ENCODE data around the gene SYPL1. TPM values are rescaled to one million over a fixed set of nuclear protein-coding genes. Genes with fewer than 3 reads are reported as not detected.

SYPL1 gene
- total and polyA plus RNA-seq, 2 donors (not counting 3 experiments of a cell fraction or from before 2014, with no cell fraction given): 59.8 to 67.1 TPM

DNA sequence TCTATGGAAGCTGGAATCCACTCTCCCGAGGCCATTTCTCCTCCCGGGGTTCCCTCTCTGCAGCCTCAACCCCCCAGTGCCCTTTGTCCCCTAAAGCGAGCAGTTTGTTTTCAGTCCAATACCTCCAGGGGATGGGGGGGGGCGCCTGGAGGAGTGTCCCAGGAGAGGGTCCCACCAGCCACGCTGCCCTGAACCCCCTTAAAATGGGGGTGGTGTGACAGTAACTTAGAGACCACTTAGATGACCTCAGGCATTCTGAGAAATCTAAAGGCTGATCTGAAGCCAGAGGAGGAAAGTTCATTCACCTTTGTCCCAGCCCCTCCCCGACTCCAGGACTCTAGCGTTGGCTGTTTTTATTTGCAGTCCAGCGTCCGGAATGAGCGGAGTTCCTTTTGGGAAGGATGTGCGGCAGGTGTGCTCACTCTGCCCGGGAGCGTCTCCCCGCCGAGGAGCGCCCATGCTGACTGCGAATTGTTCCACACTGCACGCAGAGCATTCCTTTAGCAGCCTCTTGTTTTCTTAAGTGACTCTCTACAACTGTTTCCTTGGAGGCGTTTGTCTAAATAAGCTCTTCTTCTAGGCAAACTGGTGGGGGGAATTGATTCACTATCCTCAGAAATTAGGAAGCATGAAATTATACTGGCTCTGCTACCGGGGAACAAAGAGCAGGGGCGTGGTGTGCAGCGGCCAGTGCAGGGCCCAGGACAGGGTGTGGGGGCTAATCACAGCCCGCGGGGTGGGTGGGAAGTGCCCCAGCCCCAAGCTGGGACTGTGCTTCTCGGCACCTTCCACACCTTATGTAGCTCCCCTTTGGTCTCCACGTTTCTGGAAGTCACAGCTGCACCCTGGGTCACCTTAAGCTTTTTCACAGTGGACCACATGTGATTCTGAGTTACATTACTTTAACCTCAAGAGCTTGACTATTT, 46.3 kb downstream of the SYPL1 start:
- no peaks in the 10 kb centered on the region for H3K79me2 ChIP-seq (ENCODE audit: control insufficient read depth, insufficient read depth, low read length)
- intact Hi-C loops (cut with micrococcal nuclease): loop anchor here (2.0 kb wide), 1 partner anchor 47 kb away; the partner anchor contains the start of gene SYPL1
- H3K4me3 ChIP-seq (replicated peaks in 1 of 3; ENCODE audit: insufficient read depth in 1 of 3, low read depth in 1 of 3, low read length in 3 of 3): no peak overlapping the region
- peaks cover 17% of the 10 kb centered on the region for H3K4me1 ChIP-seq (ENCODE audit: control insufficient read depth, extremely low read depth, insufficient read depth, low read length)
- ChIA-PET CTCF (interaction anchor here (0.9 to 4.2 kb wide), 4 partner anchors 46 to 101 kb away, joined by 3 to 25 read pairs (median 4); partner anchors contain the start of gene SYPL1), POLR2A (interaction anchor here (0.7 kb wide), 1 partner anchor 15 kb away, joined by 3 read pairs; no protein-coding TSS in a partner anchor)
- dilution Hi-C loops (cut with MboI; ENCODE audit: extremely low pct_ligation_motif_present, low sequenced_read_pairs): loop anchor here (25.0 kb wide), 1 partner anchor 96 kb away; no protein-coding TSS in a partner anchor
- H3K9ac ChIP-seq (replicated peaks; ENCODE audit: extremely low read depth, insufficient read depth, low read length): no peak overlapping the region
- no peaks in the 10 kb centered on the region for H3K9me1 ChIP-seq (replicated peaks; ENCODE audit: control insufficient read depth, extremely low read depth, insufficient read depth, low read length)
- DNase-seq (ENCODE audit: low read depth, low spot score) (no peak), FAIRE-seq (peak; percentile 44)
- no peaks in the 10 kb centered on the region for H3K36me3 ChIP-seq (ENCODE audit: control insufficient read depth in 2 of 2, extremely low read depth in 1 of 2, insufficient read depth in 2 of 2, low read length in 2 of 2)
- TF ChIP-seq EZH2 (IDR thresholded peaks at IDR 0.05; ENCODE audit: borderline replicate concordance, low read depth, low read length, severe bottlenecking) (no peak), GATA2 (IDR thresholded peaks at IDR 0.05; ENCODE audit: insufficient read depth, insufficient read length, low read depth, low read length) (no peak), FOS (IDR thresholded peaks at IDR 0.05; ENCODE audit: borderline replicate concordance, insufficient read depth, low read length) (no peak), POLR2A (IDR thresholded peaks at IDR 0.05; ENCODE audit: low read depth, low read length) (no peak), POLR2AphosphoS5 (IDR thresholded peaks at IDR 0.05; ENCODE audit: insufficient read depth, low read depth, low read length) (no peak), MYC (IDR thresholded peaks at IDR 0.05; ENCODE audit: low read depth, low read length) (no peak), JUN (IDR thresholded peaks at IDR 0.05; ENCODE audit: borderline replicate concordance, insufficient read depth, insufficient read length, low read depth) (no peak)
- TF ChIP-seq, protein P1, sequence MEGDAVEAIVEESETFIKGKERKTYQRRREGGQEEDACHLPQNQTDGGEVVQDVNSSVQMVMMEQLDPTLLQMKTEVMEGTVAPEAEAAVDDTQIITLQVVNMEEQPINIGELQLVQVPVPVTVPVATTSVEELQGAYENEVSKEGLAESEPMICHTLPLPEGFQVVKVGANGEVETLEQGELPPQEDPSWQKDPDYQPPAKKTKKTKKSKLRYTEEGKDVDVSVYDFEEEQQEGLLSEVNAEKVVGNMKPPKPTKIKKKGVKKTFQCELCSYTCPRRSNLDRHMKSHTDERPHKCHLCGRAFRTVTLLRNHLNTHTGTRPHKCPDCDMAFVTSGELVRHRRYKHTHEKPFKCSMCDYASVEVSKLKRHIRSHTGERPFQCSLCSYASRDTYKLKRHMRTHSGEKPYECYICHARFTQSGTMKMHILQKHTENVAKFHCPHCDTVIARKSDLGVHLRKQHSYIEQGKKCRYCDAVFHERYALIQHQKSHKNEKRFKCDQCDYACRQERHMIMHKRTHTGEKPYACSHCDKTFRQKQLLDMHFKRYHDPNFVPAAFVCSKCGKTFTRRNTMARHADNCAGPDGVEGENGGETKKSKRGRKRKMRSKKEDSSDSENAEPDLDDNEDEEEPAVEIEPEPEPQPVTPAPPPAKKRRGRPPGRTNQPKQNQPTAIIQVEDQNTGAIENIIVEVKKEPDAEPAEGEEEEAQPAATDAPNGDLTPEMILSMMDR (IDR thresholded peaks at IDR 0.05; ENCODE audit: extremely low read depth in 1 of 2, insufficient read depth in 1 of 2, low read depth in 1 of 2, low read length in 2 of 2): no peak
- TF ChIP-seq, protein P2, sequence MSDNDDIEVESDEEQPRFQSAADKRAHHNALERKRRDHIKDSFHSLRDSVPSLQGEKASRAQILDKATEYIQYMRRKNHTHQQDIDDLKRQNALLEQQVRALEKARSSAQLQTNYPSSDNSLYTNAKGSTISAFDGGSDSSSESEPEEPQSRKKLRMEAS (IDR thresholded peaks at IDR 0.05; ENCODE audit: insufficient read depth, insufficient read length): no peak
- H3K9me3 ChIP-seq (replicated peaks; ENCODE audit: control insufficient read depth, insufficient read depth, low read length): no peaks in the 10 kb centered on the region
- H3K27me3 ChIP-seq (ENCODE audit: control insufficient read depth in 2 of 2, insufficient read depth in 2 of 2, low read length in 2 of 2): no peaks in the 10 kb centered on the region
- peak overlapping the region; percentile 10 for H2AFZ ChIP-seq (ENCODE audit: low read depth, low read length)
- H4K20me1 ChIP-seq (replicated peaks; ENCODE audit: control insufficient read depth, extremely low read depth, insufficient read depth, low read length): no peaks in the 10 kb centered on the region
- no TSS peak for BruUV-seq (replicated peaks)
- peak overlapping the region; percentile 10 for H3K4me2 ChIP-seq (ENCODE audit: insufficient read depth, low read length)
- H3K27ac ChIP-seq (ENCODE audit: insufficient read depth, low read depth, low read length): no peak overlapping the region

Measured in endothelial cell of umbilical vein (primary cell).